ENCODE measurements around the gene KIF9.

KIF9 gene

DNA sequence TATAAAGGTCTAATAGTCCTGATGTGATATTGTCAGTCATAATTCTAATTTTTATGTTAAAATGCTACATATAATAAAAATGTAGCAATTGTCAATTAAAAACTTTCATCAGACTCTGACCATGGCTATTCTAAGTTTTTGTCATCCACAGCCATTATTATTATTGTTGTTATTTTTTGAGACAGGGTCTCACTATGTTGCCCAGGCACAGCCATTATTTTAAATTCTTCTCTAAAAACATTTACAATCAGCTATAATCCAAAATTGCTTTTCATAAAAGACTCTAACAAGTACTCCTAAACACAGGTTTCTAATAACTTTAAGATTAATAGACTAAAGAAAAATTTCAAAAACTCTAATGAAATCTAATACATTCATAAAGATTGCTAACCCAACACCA is 77.7 kb downstream of the KIF9 start:
- Histone ChIP-seq H3K36me3 (ENCODE audit: low read depth) (no peaks in the 10 kb centered on the region), H3K9me3 (ENCODE audit: severe bottlenecking) (peaks cover 2% of the 10 kb centered on the region), H3K27me3 (ENCODE audit: insufficient read depth, poor library complexity, severe bottlenecking) (no peaks in the 10 kb centered on the region), H3K4me1 (ENCODE audit: insufficient read depth, poor library complexity, severe bottlenecking) (no peaks in the 10 kb centered on the region), H3K4me3 (ENCODE audit: severe bottlenecking) (no peak overlapping the region), H3K27ac (ENCODE audit: poor library complexity, severe bottlenecking) (no peak overlapping the region)
- no peak for DNase-seq (ENCODE audit: low spot score)
- no peak for ATAC-seq (ENCODE audit: low read depth)
- TF ChIP-seq, protein P1, sequence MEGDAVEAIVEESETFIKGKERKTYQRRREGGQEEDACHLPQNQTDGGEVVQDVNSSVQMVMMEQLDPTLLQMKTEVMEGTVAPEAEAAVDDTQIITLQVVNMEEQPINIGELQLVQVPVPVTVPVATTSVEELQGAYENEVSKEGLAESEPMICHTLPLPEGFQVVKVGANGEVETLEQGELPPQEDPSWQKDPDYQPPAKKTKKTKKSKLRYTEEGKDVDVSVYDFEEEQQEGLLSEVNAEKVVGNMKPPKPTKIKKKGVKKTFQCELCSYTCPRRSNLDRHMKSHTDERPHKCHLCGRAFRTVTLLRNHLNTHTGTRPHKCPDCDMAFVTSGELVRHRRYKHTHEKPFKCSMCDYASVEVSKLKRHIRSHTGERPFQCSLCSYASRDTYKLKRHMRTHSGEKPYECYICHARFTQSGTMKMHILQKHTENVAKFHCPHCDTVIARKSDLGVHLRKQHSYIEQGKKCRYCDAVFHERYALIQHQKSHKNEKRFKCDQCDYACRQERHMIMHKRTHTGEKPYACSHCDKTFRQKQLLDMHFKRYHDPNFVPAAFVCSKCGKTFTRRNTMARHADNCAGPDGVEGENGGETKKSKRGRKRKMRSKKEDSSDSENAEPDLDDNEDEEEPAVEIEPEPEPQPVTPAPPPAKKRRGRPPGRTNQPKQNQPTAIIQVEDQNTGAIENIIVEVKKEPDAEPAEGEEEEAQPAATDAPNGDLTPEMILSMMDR (IDR thresholded peaks at IDR 0.05; ENCODE audit: poor library complexity, severe bottlenecking), result no peak

DNA sequence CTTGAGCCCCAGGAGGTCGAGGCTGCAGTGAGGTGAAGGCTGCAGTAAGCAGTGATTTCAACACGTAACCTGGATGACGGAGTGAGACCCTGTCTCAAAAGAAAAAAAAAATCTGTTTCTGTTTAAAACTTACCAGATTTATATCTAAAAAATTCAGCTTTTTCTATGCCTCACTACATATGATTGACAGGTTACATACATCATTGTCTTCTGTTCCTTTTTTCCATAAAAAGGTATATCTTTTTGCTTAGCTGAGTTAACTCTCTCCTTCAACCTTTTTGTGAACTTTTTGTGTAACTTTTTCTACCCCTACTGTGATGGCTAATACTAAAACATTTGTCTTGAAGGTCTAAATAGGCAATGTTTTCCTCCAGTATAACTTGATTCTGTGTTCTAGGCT is 80.1 kb downstream of the KIF9 start:
- H3K4me1 ChIP-seq (ENCODE audit: insufficient read depth, poor library complexity, severe bottlenecking), result no peaks in the 10 kb centered on the region

DNA sequence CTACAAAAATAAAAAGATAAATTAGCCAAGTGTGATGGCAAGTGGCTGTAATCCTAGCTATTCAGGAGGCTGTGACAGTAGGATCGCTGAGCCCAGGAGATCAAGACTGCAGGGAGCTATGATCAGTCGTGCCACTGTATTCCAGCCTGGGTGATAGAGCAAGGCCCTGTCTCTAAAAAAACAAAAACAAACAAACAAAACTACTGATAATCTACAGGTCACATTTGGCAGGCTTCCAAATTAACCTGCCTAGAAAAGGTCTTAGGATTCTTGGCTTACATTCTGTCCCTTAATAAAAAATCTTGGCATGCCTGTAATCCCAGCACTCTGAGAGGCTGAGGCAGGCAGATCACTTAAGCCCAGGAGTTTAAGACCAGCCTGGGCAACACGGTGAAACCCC is 85.3 kb downstream of the KIF9 start:
- Histone ChIP-seq H3K9me3 (ENCODE audit: severe bottlenecking) (peaks cover 2% of the 10 kb centered on the region), H3K27me3 (ENCODE audit: insufficient read depth, poor library complexity, severe bottlenecking) (no peaks in the 10 kb centered on the region), H3K4me3 (ENCODE audit: severe bottlenecking) (no peak overlapping the region), H3K27ac (ENCODE audit: poor library complexity, severe bottlenecking) (no peak overlapping the region), H3K36me3 (ENCODE audit: low read depth) (no peaks in the 10 kb centered on the region), H3K4me1 (ENCODE audit: insufficient read depth, poor library complexity, severe bottlenecking) (no peaks in the 10 kb centered on the region)
- TF ChIP-seq, protein P1 (IDR thresholded peaks at IDR 0.05; ENCODE audit: poor library complexity, severe bottlenecking), result no peak
- no peak for DNase-seq (ENCODE audit: low spot score)
- ATAC-seq (ENCODE audit: low read depth), result no peak

More for the DNA sequence above, 80.1 kb downstream of the KIF9 start:
- Histone ChIP-seq H3K27me3 (ENCODE audit: insufficient read depth, poor library complexity, severe bottlenecking) (no peaks in the 10 kb centered on the region), H3K4me3 (ENCODE audit: severe bottlenecking) (no peak overlapping the region), H3K9me3 (ENCODE audit: severe bottlenecking) (peaks cover 2% of the 10 kb centered on the region), H3K27ac (ENCODE audit: poor library complexity, severe bottlenecking) (no peak overlapping the region), H3K36me3 (ENCODE audit: low read depth) (no peaks in the 10 kb centered on the region)
- TF ChIP-seq, protein P1 (IDR thresholded peaks at IDR 0.05; ENCODE audit: poor library complexity, severe bottlenecking), result no peak
- no peak for DNase-seq (ENCODE audit: low spot score)
- no peak for ATAC-seq (ENCODE audit: low read depth)

DNA sequence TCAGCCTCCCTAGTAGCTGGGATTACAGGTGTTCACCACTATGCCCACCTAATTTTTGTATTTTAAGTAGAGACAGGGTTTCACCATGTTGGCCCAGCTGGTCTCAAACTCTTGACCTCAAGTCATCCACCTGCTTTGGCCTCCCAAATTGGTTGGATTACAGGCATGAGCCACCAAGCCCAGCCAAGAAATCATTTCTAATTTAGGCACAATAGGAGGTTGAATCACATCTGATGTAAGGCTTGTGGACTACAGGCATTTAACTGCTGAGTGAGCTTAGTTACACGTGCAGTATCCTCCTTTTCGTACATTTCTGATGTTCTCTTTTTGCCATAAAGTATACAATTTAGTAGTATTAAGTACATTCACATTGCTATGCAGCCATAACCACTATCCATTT is 87.6 kb downstream of the KIF9 start:
- no peaks in the 10 kb centered on the region for H3K4me1 ChIP-seq (ENCODE audit: insufficient read depth, poor library complexity, severe bottlenecking)
- H3K27ac ChIP-seq (ENCODE audit: poor library complexity, severe bottlenecking), result no peak overlapping the region
- H3K36me3 ChIP-seq (ENCODE audit: low read depth), result no peaks in the 10 kb centered on the region
- H3K27me3 ChIP-seq (ENCODE audit: insufficient read depth, poor library complexity, severe bottlenecking), result no peaks in the 10 kb centered on the region
- no peak for DNase-seq (ENCODE audit: low spot score)
- no peak overlapping the region for H3K4me3 ChIP-seq (ENCODE audit: severe bottlenecking)
- TF ChIP-seq, protein P1 (IDR thresholded peaks at IDR 0.05; ENCODE audit: poor library complexity, severe bottlenecking), result no peak
- H3K9me3 ChIP-seq (ENCODE audit: severe bottlenecking), result peaks cover 2% of the 10 kb centered on the region
- no peak for ATAC-seq (ENCODE audit: low read depth)

DNA sequence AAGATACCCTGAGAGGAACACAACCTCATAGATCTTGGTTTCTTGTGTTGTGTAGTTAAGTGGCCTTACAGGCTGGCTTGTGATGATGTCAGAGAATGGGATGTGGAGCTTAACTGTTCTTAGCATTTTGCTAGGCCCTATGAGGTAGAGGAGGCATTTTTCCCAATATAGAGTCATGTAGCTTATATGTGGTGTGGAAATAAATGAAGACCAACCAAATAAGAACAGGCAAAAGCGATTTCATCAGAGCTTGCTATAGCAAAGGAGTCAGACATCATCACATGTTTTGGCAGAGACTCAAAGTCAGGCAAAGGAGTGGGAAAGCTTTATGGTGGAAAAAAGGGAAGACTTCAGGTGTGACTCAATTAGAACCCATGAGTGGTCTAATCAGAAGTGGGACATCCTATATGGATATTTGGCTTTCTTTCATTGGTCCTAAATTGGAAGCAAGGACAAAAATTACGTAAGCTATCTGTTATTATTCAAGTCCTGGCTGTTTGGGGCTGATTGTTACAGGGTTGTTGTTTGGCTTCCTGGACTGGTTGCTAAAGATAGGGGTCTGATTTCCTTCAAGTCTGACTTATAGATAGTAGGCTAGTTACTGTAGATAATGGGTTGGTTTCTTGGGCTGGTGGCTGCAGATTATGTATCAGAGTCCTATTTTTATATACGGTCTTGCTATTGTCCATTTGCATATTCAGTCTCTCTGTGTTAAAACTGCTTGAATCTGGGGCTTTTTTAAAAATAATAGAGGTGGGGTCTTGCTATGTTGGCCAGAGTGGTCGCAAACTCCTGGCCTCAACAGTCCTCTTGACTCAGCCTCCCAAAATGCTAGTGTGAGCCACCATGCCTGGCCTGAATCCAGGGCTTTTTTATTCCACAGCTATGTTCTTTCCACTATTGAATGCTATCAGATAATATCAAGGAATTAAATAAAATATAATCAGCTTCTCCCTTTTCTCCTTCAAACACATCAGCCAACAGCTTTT is 88.4 kb downstream of the KIF9 start:
- ATAC-seq (ENCODE audit: low read depth) (no peak), DNase-seq (ENCODE audit: low spot score) (no peak)
- Histone ChIP-seq H3K4me3 (ENCODE audit: severe bottlenecking) (no peak overlapping the region), H3K36me3 (ENCODE audit: low read depth) (no peaks in the 10 kb centered on the region), H3K9me3 (ENCODE audit: severe bottlenecking) (peaks cover 2% of the 10 kb centered on the region), H3K27me3 (ENCODE audit: insufficient read depth, poor library complexity, severe bottlenecking) (no peaks in the 10 kb centered on the region), H3K4me1 (ENCODE audit: insufficient read depth, poor library complexity, severe bottlenecking) (no peaks in the 10 kb centered on the region), H3K27ac (ENCODE audit: poor library complexity, severe bottlenecking) (no peak overlapping the region)
- TF ChIP-seq, protein P1 (IDR thresholded peaks at IDR 0.05; ENCODE audit: poor library complexity, severe bottlenecking), result no peak

Measured in RWPE2 (cell line).